ENCODE measurements around the gene LAMA4.

LAMA4 gene

DNA sequence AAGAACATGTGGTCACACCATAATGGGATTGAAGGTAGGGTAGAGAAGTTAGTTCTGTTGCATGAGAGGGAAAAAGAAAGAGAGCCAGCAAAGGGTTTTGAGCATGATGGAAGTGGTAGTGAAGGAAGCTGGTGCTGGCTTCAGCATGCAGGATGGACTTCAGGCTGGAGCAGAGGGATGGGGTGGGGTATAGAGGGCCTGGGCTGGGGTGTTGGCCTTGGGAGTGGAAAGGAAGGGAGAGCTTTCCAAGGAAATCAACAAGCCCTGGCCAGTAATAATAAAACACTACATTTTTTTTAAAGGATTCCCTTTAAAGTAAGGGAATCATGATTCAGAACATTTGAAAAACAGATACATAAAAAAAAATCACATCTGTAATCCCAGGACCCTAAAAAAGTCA lies 61.2 kb downstream of the LAMA4 start:
- no peak for DNase-seq (ENCODE audit: low read depth)

- DNase-seq (ENCODE audit: low read depth): no peak
Measured at GRCh38 chr6:112191509-112192020, 62.8 kb downstream of the LAMA4 start.

DNA sequence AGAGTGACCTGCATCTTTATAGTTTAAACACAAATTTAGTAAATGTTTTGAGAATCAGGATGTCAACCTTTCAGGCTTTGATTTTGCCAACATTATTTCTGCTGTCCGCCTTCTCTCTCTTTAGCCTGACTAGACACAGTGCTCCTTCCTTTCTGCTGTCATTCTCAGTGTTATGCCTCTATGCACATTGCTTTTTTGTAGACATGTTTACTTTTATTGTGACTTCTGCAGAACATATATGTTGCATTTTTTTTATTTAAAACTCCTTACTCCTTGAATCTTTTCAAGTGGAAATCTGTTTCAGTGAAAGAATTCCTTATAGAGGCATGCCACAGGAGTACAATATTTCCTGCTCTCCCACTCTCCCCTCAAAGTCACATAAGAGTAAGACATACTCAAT lies 64.2 kb downstream of the LAMA4 start:
- no peak for DNase-seq (ENCODE audit: low read depth)

- no peak for DNase-seq (ENCODE audit: low read depth)
Measured at GRCh38 chr6:112189494-112189893, 64.9 kb downstream of the LAMA4 start.

DNA sequence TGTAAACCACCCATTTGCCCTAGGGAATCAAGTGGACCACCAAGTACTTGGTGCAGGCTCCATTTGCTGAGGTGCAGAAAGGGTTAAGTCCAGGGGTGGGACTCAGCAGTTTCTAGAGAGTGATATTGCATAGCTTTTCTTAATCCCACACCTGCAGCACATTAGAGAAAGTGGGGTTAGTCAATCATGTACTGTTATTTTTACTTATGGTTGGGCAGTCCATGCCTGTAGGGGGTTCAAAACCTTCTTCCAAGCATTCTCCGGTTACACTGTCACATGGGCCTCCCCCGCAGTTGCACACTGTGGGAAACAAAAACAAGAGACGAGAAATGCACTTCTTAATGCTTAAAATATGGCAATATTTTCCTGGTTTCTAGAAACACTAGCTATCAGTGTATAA lies 65.5 kb downstream of the LAMA4 start:
- DNase-seq (ENCODE audit: low read depth): no peak

DNA sequence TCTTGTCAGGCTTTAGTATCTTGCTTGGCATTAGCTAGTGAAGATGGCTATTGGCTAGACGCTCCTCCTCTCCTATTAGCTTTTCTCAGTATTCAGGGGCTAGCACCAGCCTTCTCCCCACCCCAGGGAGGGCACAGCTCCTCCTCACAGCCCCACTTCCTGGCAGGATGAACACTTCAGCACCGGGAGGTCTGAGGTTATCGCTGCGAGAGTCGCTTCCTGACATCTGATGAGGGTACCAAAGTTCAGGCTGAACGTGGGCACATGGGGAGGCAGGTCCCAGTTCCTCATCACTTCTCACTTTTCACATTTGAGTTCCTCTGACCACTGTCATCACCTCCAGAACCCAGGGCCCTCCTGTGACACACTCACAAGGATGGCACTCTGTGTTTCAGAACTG lies 66.6 kb downstream of the LAMA4 start:
- DNase-seq (ENCODE audit: low read depth): no peak

DNA sequence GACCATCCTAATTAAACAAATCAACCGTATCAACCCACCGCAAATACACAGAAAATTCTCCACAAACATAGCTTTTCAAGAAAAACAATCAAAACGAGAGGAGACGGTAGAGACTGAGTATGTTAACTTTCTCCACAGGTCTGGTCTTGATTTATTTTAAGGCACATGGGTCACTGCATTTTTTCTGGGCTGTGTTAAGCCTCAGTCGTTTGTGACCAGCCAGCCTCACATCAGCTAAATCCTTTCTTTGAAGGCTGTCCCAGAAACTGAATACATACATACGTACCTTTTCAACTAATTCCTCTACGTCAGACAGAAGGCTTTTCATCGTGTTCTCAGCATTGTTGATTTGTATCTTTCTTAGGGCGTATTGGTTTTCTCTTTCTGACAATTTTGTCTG lies 69.4 kb downstream of the LAMA4 start:
- DNase-seq (ENCODE audit: low read depth): no peak

GRCh38 chr6:112183271-112183671 lies 71.1 kb downstream of the LAMA4 start:
- DNase-seq (ENCODE audit: low read depth): no peak

GRCh38 chr6:112181130-112181529 lies 73.2 kb downstream of the LAMA4 start:
- no peak for DNase-seq (ENCODE audit: low read depth)

GRCh38 chr6:112180095-112180820 lies 74.1 kb downstream of the LAMA4 start:
- DNase-seq (ENCODE audit: low read depth): peak; percentile 68

GRCh38 chr6:112179631-112180030 lies 74.7 kb downstream of the LAMA4 start:
- DNase-seq (ENCODE audit: low read depth): no peak

DNA sequence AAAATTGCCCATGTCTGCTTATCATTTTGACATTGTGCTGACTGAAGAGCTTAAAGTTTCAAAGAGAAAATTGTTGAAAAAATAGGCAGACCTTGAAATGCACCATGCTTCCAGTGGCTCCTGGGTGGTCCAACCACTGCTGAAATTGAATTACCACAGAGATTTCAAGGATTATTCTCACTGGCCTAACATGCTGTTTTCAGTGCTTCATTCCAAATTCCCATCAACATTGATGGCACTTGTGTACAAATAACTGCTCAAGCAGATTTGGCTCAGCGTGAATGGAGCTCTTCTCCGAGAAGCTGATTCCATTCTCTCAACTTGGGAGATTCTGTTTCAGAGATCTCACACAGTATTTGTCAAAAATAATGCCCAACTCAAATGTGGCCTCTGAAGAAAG lies 75.5 kb downstream of the LAMA4 start:
- no peak for DNase-seq (ENCODE audit: low read depth)

DNA sequence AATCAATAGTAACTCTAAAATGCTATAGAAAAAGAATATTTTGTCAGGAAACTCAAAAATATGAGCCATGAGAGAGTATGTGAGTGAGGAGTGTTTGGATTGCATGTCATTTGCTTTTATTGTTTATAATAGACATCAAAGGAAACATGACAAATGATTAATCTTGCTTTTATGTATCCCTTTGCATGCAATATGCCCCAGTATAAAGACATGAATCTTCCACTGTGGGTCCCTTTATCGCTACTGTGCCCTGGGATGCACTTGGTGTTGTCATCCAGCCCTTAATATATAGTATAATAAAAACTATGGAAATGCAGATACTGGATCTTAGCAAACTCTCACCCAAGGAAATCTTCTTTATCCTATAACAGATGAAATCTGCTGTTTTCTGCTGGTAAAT lies 77.3 kb downstream of the LAMA4 start:
- no peak for DNase-seq (ENCODE audit: low read depth)

DNA sequence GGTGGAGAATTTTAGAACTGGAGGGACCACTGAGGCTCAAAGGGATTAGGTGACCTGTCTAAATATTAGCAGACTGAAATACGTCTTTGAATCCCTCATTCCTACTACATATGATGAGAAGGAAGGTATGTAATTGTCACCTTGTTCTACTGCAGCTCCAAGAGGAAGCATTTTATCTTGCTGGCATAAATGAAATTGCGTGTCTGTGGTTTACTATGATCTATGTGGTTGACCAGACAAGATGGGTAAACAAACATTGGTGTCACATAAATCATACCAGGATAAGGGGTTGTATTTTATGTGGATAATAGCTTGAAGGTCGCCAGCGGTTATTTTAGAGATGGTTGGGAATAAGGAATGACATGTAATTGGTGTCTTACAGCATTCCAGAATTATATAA lies 78.2 kb downstream of the LAMA4 start:
- no peak for DNase-seq (ENCODE audit: low read depth)

GRCh38 chr6:112173221-112173804 lies 81.1 kb downstream of the LAMA4 start:
- DNase-seq (ENCODE audit: low read depth): no peak

GRCh38 chr6:112172540-112172939 lies 81.8 kb downstream of the LAMA4 start:
- DNase-seq (ENCODE audit: low read depth): no peak

DNA sequence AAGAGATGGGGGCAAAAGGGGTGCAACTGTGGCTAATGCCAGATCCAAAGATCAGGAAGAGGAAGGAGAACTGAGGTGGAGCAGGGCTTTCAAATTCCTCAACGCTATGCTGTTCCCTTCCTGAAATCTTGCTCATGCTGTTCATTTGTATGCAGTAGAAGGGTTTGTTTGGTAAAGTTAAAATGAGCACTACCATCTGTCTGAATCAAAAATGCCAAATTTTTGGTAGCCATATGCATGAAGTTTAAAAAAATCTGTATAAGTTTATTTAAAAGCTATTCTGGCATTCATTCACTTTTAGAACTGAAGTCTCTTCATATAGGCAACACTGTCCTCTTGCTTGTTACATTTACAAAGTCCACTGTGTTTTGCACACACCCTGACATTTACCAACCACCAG lies 84.8 kb downstream of the LAMA4 start:
- no peak for DNase-seq (ENCODE audit: low read depth)

DNA sequence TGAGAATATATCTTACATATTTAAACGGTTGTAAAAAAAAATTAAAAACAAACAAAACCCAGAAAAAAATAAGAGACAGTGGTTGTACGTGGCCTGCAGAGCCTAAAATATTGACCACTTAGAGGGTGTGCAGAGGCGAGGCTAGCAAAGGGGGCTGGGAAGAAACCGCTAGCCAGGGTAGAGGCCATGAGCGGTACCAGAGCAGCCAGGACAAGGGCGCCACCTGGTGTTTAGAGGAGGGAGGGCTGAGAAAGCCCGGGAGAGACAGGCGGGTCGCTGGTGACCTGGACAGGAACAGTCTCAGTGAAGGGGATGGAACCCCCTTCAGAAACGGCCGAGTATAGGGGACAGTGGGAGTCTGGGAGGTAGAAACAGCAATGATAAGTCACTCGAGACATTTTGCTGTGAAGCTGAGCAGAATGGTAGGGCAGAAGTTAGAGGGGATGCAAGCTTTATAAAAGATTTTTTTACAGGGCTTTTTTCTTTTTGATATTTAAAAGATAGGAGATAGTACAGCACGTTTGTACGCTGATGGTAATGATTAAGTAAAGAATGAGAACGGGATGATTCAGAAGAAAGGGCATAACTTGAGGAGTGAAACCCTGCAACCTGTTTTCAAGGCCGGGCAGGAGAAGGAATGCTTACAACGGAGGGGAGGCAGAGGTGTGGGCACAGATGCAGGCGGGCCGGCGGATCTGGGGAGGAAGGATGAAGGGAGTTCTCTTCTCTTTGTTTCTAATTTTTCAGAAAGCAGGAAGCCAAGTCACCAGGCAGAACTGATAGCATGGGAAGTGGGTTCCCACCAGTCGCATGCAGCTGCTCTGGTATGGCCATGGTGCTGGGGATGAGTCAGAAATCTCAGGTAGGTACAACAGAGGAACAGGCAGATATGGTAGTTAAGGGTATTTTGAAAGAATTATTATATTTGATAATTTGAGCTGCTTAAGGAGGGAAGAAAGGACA lies 90.8 kb downstream of the LAMA4 start:
- DNase-seq (ENCODE audit: low read depth): no peak

GRCh38 chr6:112160745-112161144 lies 93.6 kb downstream of the LAMA4 start:
- no peak for DNase-seq (ENCODE audit: low read depth)

DNA sequence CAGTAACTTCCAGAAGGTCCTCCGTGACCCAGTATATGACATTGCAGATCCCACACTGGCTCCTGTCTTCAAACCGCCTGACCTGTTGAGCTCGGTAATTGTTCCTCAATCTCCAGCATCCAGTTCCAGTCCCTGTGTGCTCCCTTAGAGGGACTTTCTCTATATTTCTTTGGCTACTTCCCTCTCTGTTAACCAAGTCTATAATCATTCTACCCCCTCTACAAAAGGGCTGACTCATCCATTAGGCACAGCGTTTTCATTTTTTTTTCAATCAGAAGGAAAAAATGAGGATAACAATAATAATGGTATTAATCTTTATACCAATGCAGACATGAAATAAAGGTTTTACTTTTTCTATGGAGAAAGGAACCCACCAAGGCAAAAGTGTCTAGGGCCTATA lies 97.7 kb downstream of the LAMA4 start:
- DNase-seq (ENCODE audit: low read depth): no peak

- no peak for DNase-seq (ENCODE audit: low read depth)
Measured at GRCh38 chr6:112155886-112156285, 98.5 kb downstream of the LAMA4 start.

DNA sequence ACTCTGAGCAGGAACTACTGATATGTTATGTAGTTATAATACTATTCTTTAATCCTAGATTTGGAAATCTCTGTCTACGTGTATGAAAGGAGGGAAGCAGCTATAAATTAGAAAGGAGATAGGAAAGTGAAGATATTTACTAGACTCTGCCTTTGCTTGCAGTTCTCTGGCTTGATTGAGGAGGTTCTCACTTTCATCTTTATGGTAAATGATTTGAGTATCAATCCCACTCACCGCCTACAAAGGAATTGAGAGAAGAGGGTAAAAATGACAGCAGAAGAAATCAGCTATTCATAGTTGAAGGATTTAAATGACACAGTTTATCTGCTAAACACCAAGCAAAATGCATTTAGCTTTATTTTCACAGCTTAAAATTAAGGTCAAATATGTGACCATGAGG lies 99.7 kb downstream of the LAMA4 start:
- no peak for DNase-seq (ENCODE audit: low read depth)

Measured in HS-5 (cell line).